Esophagus muscularis mucosa (tissue), 4 donors: Measurements from ENCODE around the gene AP1S2. TPM values are rescaled to one million over a fixed set of nuclear protein-coding genes. Genes with fewer than 3 reads are reported as not detected.
A peak's percentile ranks its signal among the peaks of the same experiment; 100 is the strongest.

ENCODE experiments used
- DNase-seq: peaks from one replicate; pipeline ENCODE4 v3.0.0-alpha.2; 2017; ENCODE audit errors: extremely low spot score
- H3K27ac ChIP-seq, 4 donors: fragments of 200-600 bp; sonication (generic); replicated peaks in 1 of 4; 1 replicate in 3 of 4; 2 replicates in 1 of 4; pipeline ENCODE4 v1.5.1; 2016 to 2019; ENCODE audit warnings: mild to moderate bottlenecking in 1 of 4
- H3K27me3 ChIP-seq, 4 donors: fragments of 200-600 bp; sonication (generic); one replicate each; pipeline versions ENCODE4 v1.5.1 to v1.6.0; 2016 to 2019
- H3K36me3 ChIP-seq, 4 donors: fragments of 200-600 bp; sonication (generic); one replicate each; pipeline ENCODE4 v1.5.1; 2016 to 2019
- H3K4me1 ChIP-seq, 4 donors: fragments of 200-600 bp; sonication (generic); one replicate each; pipeline ENCODE4 v1.5.1; 2016 to 2019
- H3K4me3 ChIP-seq, 4 donors: fragments of 200-600 bp; sonication (generic); 1 replicate in 2 of 4; 2 replicates in 2 of 4; pipeline ENCODE4 v1.5.1; 2016 to 2019; ENCODE audit warnings: mild to moderate bottlenecking in 4 of 4, moderate library complexity in 1 of 4
- H3K9me3 ChIP-seq, 4 donors: fragments of 200-600 bp; sonication (generic); 1 replicate in 3 of 4; 2 replicates in 1 of 4; pipeline ENCODE4 v1.5.1; 2016 to 2019
- EP300 ChIP-seq: sonication (generic); formaldehyde crosslinking; IDR thresholded peaks from one replicate; pipeline ENCODE4 v1.6.1; 2017; ENCODE audit warnings: antibody characterized with exemption
- POLR2A ChIP-seq: fragments of 450-650 bp; IDR thresholded peaks from one replicate; pipeline ENCODE4 v1.6.1; 2017; ENCODE audit warnings: antibody characterized with exemption, moderate library complexity, mild to moderate bottlenecking, low read depth
- POLR2AphosphoS5 ChIP-seq, 2 donors: sonication (generic); formaldehyde crosslinking; IDR thresholded peaks; one replicate each; pipeline ENCODE4 v1.6.1; 2017; ENCODE audit warnings: antibody characterized with exemption in 2 of 2
- WGBS: methylation state at CpG from one replicate; pipeline ENCODE4 v1.1.5; 2018; 5-methylcytosine and 5-hydroxymethylcytosine counted together
- intact Hi-C: fragments of 100-400 bp; cut with DNase I; formaldehyde crosslinking; loops from one replicate; pipeline ENCODE4 v1.15.1; 2023
- total RNA-seq, 4 donors: library from RNA; depleted of rRNA; stranded (reverse); fragments of >200 nt; gene quantifications; one replicate each; pipeline versions ENCODE4 v1.1.0 to v1.2.1, GENCODE V29; 2016
- TF ChIP-seq, protein P1 (sequence below), 3 experiments: fragments of 200-600 bp in 2 of 3; fragments of 450-650 bp in 1 of 3; sonication (generic) in 2 of 3; IDR thresholded peaks; one replicate each; pipeline ENCODE4 v1.5.1; 2017 to 2019; ENCODE audit warnings: antibody characterized with exemption in 3 of 3, mild to moderate bottlenecking in 2 of 3, moderate library complexity in 1 of 3

The AP1S2 gene
- total RNA-seq, 4 donors from 2014 or later = 136 to 142 (median 140) TPM

DNA sequence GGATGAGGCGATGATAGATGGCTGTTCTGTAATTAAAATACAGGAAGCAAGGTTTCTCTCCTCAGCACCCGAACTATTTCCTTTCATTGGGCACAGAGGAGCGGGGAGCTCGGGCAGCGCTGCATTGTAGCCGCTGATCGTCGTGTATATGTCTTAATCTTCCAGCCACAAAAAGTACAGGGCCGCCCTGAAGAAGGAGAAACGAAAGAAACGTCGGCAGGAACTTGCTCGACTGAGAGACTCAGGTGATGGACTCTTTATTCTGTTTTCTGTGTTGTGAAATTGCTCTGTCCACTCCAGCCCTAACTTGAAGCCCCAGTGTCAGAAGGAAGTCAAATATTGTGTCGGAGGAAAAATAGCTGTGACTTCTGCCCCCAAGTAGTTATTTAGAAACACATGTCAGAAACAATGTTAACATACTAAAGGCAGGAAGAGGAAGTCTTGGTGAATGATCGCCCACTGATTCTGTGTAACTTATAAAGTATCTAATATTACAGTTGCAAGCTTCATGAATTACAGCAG lies 63.8 kb downstream of the AP1S2 start:
- WGBS = under 1% methylated on average over 15 of the region's 15 CpGs
- no peak for TF ChIP-seq POLR2AphosphoS5 (IDR thresholded peaks at IDR 0.05)
- no peak for TF ChIP-seq EP300
- TF ChIP-seq POLR2A = no peak
- TF ChIP-seq, protein P1, sequence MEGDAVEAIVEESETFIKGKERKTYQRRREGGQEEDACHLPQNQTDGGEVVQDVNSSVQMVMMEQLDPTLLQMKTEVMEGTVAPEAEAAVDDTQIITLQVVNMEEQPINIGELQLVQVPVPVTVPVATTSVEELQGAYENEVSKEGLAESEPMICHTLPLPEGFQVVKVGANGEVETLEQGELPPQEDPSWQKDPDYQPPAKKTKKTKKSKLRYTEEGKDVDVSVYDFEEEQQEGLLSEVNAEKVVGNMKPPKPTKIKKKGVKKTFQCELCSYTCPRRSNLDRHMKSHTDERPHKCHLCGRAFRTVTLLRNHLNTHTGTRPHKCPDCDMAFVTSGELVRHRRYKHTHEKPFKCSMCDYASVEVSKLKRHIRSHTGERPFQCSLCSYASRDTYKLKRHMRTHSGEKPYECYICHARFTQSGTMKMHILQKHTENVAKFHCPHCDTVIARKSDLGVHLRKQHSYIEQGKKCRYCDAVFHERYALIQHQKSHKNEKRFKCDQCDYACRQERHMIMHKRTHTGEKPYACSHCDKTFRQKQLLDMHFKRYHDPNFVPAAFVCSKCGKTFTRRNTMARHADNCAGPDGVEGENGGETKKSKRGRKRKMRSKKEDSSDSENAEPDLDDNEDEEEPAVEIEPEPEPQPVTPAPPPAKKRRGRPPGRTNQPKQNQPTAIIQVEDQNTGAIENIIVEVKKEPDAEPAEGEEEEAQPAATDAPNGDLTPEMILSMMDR (IDR thresholded peaks at IDR 0.05) = no peak
- no peaks in the 10 kb centered on the region for H3K9me3 ChIP-seq
- peak overlapping the region; percentile 81 to 85 (median 82) for H3K27ac ChIP-seq
- peaks cover 18 to 30% (median 23%) of the 10 kb centered on the region in 4 donors for H3K4me1 ChIP-seq
- H3K27me3 ChIP-seq = no peaks in the 10 kb centered on the region
- DNase-seq = no peak
- H3K4me3 ChIP-seq = peak overlapping the region; percentile 62 to 82 (median 76)
- intact Hi-C loops = loop anchor here (5.0 kb wide), 2 partner anchors 61 to 114 kb away; partner anchors contain the start of gene AP1S2
- peaks cover 0 to 16% (median 4%) of the 10 kb centered on the region in 4 donors for H3K36me3 ChIP-seq

DNA sequence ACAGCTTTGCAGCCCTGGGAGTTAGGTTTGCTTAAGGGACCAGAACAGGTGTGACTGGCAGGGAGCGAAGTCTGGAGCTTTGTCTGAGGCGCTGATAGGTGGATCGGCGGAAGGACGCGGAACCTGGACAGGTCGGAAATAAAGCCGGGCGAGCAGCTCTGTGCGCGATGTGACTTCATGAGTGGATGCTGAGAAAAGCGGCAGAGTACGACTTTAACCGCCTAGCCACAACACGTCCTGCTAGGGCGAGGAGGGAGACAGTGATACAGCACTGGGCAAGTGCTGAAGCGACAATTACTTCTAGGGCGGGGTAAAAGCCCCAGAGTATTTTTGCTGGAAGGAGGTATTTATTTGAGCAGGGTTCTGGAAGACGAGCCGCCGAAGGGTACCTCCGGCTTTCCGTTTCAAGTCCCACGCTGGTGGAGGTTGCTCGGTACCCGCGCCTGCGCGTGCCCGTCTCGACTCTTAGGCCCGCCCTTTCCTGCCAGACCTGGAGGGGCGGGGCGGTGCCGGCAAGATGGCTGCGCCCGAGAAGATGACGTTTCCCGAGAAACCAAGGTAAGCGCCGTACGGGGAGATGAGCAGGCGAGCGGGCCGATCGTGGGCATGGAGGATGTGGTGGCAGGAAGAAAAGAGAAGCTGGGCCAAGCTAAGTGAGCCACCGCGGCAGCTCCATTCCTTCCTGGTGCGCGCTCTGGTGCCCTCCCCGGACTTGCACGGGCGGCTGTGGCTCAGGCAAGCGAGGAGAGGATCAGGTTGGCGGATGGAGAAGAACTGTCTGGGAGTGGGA lies 64.4 kb downstream of the AP1S2 start, which contains the start of gene ZRSR2:
Gene ZRSR2, plus strand, starts transcription at position 506 of the 790 bp plus-strand sequence. Its CDS starts 12 bp downstream, at position 518.
- intact Hi-C loops = loop anchor here (5.0 kb wide), 2 partner anchors 62 to 113 kb away; partner anchors contain the start of gene AP1S2
- peak within 1 kb of the TSS; percentile 81 to 85 (median 82) for H3K27ac ChIP-seq
- peak within 1 kb of the TSS; percentile 62 to 82 (median 76) for H3K4me3 ChIP-seq
- 1% methylated on average over 55 of the region's 55 CpGs for WGBS
- peaks cover 0 to 11% (median under 1%) of the 10 kb centered on the region in 4 donors for H3K36me3 ChIP-seq
- H3K27me3 ChIP-seq = no peaks in the 10 kb centered on the region
- H3K9me3 ChIP-seq = no peaks in the 10 kb centered on the region
- peaks cover 18 to 30% (median 23%) of the 10 kb centered on the region in 4 donors for H3K4me1 ChIP-seq
- DNase-seq = peak; percentile 94
- TF ChIP-seq EP300 (no peak), POLR2A (peak; percentile 31), POLR2AphosphoS5 (IDR thresholded peaks at IDR 0.05) (peak; percentile 87 to 91)
- TF ChIP-seq, protein P1 (IDR thresholded peaks at IDR 0.05) = no peak

DNA sequence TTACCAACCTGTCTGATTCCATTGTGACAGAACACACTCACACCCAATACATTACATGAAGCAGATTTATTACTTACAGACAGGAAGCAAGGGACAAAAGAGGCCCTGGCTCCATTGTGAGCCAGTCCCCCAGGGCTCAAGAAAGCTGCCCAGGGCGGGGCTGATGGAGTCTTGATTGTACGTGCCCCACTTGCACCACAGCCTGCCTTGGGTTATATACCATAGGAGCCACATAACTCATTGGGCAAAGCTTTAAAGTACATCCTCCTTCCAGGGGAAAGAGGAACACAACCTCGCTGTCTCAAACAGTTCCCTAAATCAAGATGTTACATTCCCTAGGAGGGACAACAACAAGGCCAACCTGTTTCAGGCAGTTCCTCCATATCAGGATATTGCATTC lies 67.7 kb downstream of the AP1S2 start:
- DNase-seq = no peak
- intact Hi-C loops = no loop called here
- TF ChIP-seq EP300 = no peak
- no peak for TF ChIP-seq POLR2AphosphoS5 (IDR thresholded peaks at IDR 0.05)
- TF ChIP-seq, protein P1 (IDR thresholded peaks at IDR 0.05) = no peak
- TF ChIP-seq POLR2A = no peak
- H3K36me3 ChIP-seq = peaks cover 0 to 16% (median 11%) of the 10 kb centered on the region in 4 donors
- H3K27ac ChIP-seq = no peak overlapping the region
- H3K27me3 ChIP-seq = no peaks in the 10 kb centered on the region
- no peak overlapping the region for H3K4me3 ChIP-seq
- H3K9me3 ChIP-seq = no peaks in the 10 kb centered on the region
- WGBS = 74% methylated on average over 3 of the region's 3 CpGs
- peaks cover 14 to 17% (median 16%) of the 10 kb centered on the region in 4 donors for H3K4me1 ChIP-seq

DNA sequence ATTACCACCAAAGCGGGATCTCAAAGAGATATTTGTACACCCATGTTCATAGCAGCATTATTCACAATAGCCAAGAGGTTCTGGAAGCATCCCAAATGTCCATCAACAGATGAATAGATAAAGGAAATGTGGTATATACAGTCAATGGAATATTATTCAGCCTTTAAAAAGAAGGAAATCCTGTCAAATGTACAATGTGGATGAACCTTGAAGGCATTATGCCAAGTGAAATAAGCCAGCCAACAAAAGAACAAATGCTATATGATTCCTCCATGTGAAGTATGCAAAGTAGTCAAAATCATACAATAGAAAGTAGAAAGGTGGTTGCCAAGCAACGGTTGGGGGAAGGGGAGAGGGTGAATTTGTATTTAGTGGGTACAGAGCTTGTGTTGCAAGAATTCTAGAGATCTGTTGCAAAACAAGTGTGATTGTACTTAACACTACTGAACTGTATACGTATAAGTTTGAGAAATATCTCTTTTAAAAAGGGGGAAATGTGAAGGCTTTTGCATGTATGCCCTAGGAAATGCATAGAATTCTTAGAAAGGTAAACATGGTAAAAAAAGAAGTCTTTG lies 69.3 kb downstream of the AP1S2 start:
- Histone ChIP-seq H3K27ac (no peak overlapping the region), H3K9me3 (no peaks in the 10 kb centered on the region), H3K4me3 (no peak overlapping the region), H3K27me3 (no peaks in the 10 kb centered on the region), H3K36me3 (peaks cover 0 to 26% (median 17%) of the 10 kb centered on the region in 4 donors), H3K4me1 (peaks cover 4 to 7% (median 6%) of the 10 kb centered on the region in 4 donors)
- WGBS = 89% methylated on average over 3 of the region's 3 CpGs
- intact Hi-C loops = no loop called here
- DNase-seq = no peak
- TF ChIP-seq POLR2A (no peak), EP300 (no peak), POLR2AphosphoS5 (IDR thresholded peaks at IDR 0.05) (no peak)
- TF ChIP-seq, protein P1 (IDR thresholded peaks at IDR 0.05) = no peak
